ENCODE results near the gene AHI1. TPM values are rescaled to one million over a fixed set of nuclear protein-coding genes. Genes with fewer than 3 reads are reported as not detected.

Gene AHI1
- total RNA-seq, 1 experiment from 2014 or later = 26.5 TPM

DNA sequence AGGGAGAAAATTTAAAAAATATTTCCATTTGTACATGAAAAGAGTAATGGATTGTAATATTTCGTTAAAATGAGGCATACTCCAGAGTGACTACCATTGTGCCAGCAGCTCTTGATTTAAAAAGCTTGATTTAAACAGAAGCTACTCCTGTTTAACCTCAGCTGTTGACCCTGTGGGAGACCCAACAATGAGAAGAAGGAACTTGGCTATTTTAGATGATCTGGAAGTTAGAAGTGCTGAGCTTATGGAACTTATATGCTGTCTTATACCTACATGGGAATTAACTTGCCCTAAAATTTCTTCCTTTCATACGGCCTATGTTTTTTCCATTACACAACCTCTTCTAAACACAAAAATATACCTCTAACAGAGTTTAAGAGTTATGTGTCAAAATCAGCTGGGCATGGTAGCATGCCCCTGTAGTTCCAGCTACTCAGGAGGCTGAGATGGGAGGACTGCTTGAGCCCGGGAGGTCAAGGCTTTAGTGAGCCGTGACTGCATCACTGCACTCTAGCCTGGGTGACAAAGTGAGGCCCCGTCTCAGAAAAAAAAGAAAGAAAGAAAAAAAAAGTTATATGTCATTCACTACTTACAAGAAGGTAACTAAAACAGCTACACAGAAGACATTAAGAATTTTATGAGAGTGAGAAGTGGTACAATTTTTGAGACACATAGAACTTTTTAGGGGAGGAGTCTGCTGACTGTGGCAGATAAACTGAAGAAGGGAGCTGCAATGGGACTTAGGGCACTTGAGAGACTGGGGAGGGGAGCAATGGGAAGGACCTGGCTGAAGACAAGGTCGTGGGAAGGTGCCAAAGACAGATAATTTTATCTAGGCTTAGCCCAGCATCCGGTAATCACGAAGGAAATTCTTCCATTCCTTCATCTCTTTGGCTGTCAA lies 176.6 kb downstream of the AHI1 start:
- peak overlapping the region; percentile 10 for H3K27ac Mint-ChIP-seq (ENCODE audit: low read depth, unreplicated experiment)
- no peak overlapping the region for H3K4me3 Mint-ChIP-seq (ENCODE audit: unreplicated experiment)
- DNase-seq (ENCODE audit: unreplicated experiment) = no peak
- intact Hi-C loops (cut with micrococcal nuclease) = no loop called here
- POLR2A ChIA-PET = interaction anchor here (0.8 kb wide), 1 partner anchor 8 kb away, joined by 3 read pairs; no protein-coding TSS in a partner anchor
- H3K9me3 Mint-ChIP-seq (ENCODE audit: unreplicated experiment) = no peaks in the 10 kb centered on the region
- BruUV-seq (replicated peaks) = no TSS peak
- H3K36me3 Mint-ChIP-seq (ENCODE audit: insufficient read depth, unreplicated experiment) = peaks cover 7% of the 10 kb centered on the region
- H3K4me1 Mint-ChIP-seq (ENCODE audit: insufficient read depth, unreplicated experiment) = no peaks in the 10 kb centered on the region
- TF ChIP-seq, protein P1, sequence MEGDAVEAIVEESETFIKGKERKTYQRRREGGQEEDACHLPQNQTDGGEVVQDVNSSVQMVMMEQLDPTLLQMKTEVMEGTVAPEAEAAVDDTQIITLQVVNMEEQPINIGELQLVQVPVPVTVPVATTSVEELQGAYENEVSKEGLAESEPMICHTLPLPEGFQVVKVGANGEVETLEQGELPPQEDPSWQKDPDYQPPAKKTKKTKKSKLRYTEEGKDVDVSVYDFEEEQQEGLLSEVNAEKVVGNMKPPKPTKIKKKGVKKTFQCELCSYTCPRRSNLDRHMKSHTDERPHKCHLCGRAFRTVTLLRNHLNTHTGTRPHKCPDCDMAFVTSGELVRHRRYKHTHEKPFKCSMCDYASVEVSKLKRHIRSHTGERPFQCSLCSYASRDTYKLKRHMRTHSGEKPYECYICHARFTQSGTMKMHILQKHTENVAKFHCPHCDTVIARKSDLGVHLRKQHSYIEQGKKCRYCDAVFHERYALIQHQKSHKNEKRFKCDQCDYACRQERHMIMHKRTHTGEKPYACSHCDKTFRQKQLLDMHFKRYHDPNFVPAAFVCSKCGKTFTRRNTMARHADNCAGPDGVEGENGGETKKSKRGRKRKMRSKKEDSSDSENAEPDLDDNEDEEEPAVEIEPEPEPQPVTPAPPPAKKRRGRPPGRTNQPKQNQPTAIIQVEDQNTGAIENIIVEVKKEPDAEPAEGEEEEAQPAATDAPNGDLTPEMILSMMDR (IDR thresholded peaks at IDR 0.05; ENCODE audit: unreplicated experiment) = no peak
- CTCF ChIA-PET = interaction anchor here (0.6 to 1.1 kb wide), 2 partner anchors 103 to 437 kb away, joined by 3 to 5 read pairs; no protein-coding TSS in a partner anchor
- no peaks in the 10 kb centered on the region for H3K27me3 Mint-ChIP-seq (ENCODE audit: insufficient read depth, unreplicated experiment)

DNA sequence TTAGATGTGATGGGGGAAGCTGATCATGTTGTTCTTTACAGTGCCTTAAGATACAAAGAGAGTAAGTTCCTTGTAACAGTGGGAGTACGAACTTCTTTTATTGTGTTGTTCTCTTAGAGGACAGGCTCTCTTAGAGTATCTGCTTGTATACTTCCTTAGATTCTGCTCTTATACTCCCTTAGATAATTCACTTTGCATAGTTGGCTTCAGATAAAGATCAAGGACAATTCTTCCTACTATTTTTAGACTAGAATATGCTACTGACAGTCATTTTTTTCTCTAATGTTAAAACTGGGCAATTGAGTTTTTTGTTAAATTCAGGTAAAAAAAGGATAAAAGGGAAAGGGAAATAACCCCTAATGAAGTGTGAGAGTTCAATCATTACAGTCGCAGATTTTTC lies 177.7 kb downstream of the AHI1 start:
- H3K27me3 Mint-ChIP-seq (ENCODE audit: insufficient read depth, unreplicated experiment) = no peaks in the 10 kb centered on the region
- no peak overlapping the region for H3K27ac Mint-ChIP-seq (ENCODE audit: low read depth, unreplicated experiment)
- DNase-seq (ENCODE audit: unreplicated experiment) = no peak
- CTCF ChIA-PET = no interaction called here
- intact Hi-C loops (cut with micrococcal nuclease) = no loop called here
- H3K9me3 Mint-ChIP-seq (ENCODE audit: unreplicated experiment) = no peaks in the 10 kb centered on the region
- no peak overlapping the region for H3K4me3 Mint-ChIP-seq (ENCODE audit: unreplicated experiment)
- H3K36me3 Mint-ChIP-seq (ENCODE audit: insufficient read depth, unreplicated experiment) = no peaks in the 10 kb centered on the region
- POLR2A ChIA-PET = no interaction called here
- TF ChIP-seq, protein P1 (IDR thresholded peaks at IDR 0.05; ENCODE audit: unreplicated experiment) = no peak
- no TSS peak for BruUV-seq (replicated peaks)
- no peaks in the 10 kb centered on the region for H3K4me1 Mint-ChIP-seq (ENCODE audit: insufficient read depth, unreplicated experiment)

DNA sequence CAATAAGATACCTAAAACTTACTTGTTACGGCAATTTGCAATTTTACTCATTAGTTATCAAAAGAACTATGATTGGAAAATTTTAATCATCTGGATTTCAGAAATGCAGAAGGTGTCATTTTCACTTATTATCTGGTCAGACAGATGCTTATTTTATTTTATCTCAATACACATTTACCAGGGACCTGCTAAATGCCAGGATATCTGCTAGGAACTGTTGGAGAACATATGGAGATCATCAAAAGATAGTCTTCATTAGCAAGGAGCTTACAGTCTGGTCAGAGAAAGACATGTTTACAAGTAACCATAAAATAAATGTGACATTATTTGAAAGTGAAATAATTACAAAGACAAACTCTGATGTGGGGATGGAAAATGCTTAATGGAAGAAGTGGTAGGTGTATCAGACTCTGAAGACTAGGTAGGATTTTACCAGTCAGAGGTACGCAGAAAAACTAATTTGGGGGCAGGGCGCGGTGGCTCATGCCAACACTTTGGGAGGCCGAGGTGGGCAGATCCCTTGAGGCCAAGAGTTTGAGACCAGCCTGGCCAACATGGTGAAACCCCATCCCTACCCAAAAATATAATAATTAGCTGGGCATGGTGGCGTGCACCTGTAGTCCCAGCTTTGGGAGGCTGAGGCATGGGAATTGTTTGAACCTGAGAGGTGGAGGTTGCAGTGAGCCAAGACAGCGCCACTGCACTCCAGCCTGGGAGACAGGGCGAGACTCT lies 178.6 kb downstream of the AHI1 start:
- no peaks in the 10 kb centered on the region for H3K9me3 Mint-ChIP-seq (ENCODE audit: unreplicated experiment)
- no TSS peak for BruUV-seq (replicated peaks)
- DNase-seq (ENCODE audit: unreplicated experiment) = no peak
- no peaks in the 10 kb centered on the region for H3K36me3 Mint-ChIP-seq (ENCODE audit: insufficient read depth, unreplicated experiment)
- no peak overlapping the region for H3K4me3 Mint-ChIP-seq (ENCODE audit: unreplicated experiment)
- intact Hi-C loops (cut with micrococcal nuclease) = no loop called here
- ChIA-PET POLR2A (no interaction called here), CTCF (interaction anchor here (0.6 kb wide), 1 partner anchor 52 kb away, joined by 3 read pairs; no protein-coding TSS in a partner anchor)
- H3K27me3 Mint-ChIP-seq (ENCODE audit: insufficient read depth, unreplicated experiment) = no peaks in the 10 kb centered on the region
- H3K4me1 Mint-ChIP-seq (ENCODE audit: insufficient read depth, unreplicated experiment) = no peaks in the 10 kb centered on the region
- TF ChIP-seq, protein P1 (IDR thresholded peaks at IDR 0.05; ENCODE audit: unreplicated experiment) = no peak
- H3K27ac Mint-ChIP-seq (ENCODE audit: low read depth, unreplicated experiment) = no peak overlapping the region

DNA sequence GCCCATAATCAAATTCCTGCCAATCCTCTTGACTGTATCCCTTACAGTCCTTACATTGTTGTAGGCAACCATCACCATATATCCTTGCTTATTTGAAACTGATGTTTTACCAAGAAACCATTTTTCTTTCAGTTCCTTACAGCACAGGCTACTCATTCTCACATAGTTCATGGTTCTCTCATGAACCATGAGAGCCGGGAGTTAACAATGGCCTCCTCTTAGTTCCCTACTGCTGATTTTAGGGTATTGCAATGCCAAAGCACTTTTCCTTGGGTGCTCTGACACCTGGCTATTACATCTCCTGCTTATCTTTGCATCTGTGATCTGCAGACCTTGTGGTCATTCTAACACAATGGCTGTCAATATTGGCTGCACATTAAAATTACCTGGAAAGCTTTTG lies 183.0 kb downstream of the AHI1 start:
- Mint-ChIP-seq H3K36me3 (ENCODE audit: insufficient read depth, unreplicated experiment) (no peaks in the 10 kb centered on the region), H3K9me3 (ENCODE audit: unreplicated experiment) (no peaks in the 10 kb centered on the region), H3K27me3 (ENCODE audit: insufficient read depth, unreplicated experiment) (no peaks in the 10 kb centered on the region), H3K27ac (ENCODE audit: low read depth, unreplicated experiment) (no peak overlapping the region), H3K4me1 (ENCODE audit: insufficient read depth, unreplicated experiment) (no peaks in the 10 kb centered on the region), H3K4me3 (ENCODE audit: unreplicated experiment) (no peak overlapping the region)
- no peak for DNase-seq (ENCODE audit: unreplicated experiment)
- ChIA-PET CTCF (no interaction called here), POLR2A (no interaction called here)
- TF ChIP-seq, protein P1 (IDR thresholded peaks at IDR 0.05; ENCODE audit: unreplicated experiment) = no peak
- BruUV-seq (replicated peaks) = no TSS peak
- intact Hi-C loops (cut with micrococcal nuclease) = no loop called here
